DND-41 (cell line): ENCODE measurements around the gene KDM5A.
A peak's percentile ranks its signal among the peaks of the same experiment; 100 is the strongest.

Source experiments
- ATAC-seq: fragments of 200-7000 bp; cut with Tn5 transposase; 3 replicates; pipeline ENCODE4 v1.9.1; 2021; ENCODE audit warnings: low read depth; ENCODE audit not compliant: insufficient read depth
- DNase-seq: peaks from one replicate; pipeline ENCODE4 v3.0.0-alpha.2; 2020
- H2AFZ ChIP-seq: 2 replicates; pipeline ENCODE4 v1.6.0; 2012; ENCODE audit warnings: low read depth, low read length
- H3K27ac ChIP-seq: 2 replicates; pipeline ENCODE4 v1.5.1; 2012; ENCODE audit warnings: low read length, inconsistent platforms
- H3K27me3 ChIP-seq: fragments of 200-600 bp; sonication (generic); 2 replicates; pipeline ENCODE4 v1.6.0; 2012; ENCODE audit warnings: low read length, mild to moderate bottlenecking, inconsistent platforms; ENCODE audit not compliant: insufficient read depth, poor library complexity
- H3K36me3 ChIP-seq: 2 replicates; pipeline ENCODE4 v1.5.1; 2012; ENCODE audit warnings: low read length, inconsistent platforms; ENCODE audit not compliant: insufficient read depth
- H3K4me1 ChIP-seq: 2 replicates; pipeline ENCODE4 v1.5.1; 2012; ENCODE audit warnings: mild to moderate bottlenecking, low read length; ENCODE audit not compliant: insufficient read depth
- H3K4me2 ChIP-seq: 2 replicates; pipeline ENCODE4 v1.6.0; 2012; ENCODE audit warnings: mild to moderate bottlenecking, moderate library complexity, low read length, inconsistent platforms; ENCODE audit not compliant: insufficient read depth
- H3K4me3 ChIP-seq, 2 experiments: fragments of 200-600 bp in 1 of 2; shearing (Covaris generic) in 1 of 2; 2 replicates each; pipeline ENCODE4 v1.5.1; 2012 to 2016; ENCODE audit warnings: inconsistent platforms in 2 of 2, low read length in 2 of 2, mild to moderate bottlenecking in 2 of 2, low read depth in 1 of 2, moderate library complexity in 1 of 2
- H3K79me2 ChIP-seq: 2 replicates; pipeline ENCODE4 v1.6.0; 2012; ENCODE audit warnings: low read length, inconsistent platforms; ENCODE audit not compliant: insufficient read depth
- H3K9ac ChIP-seq: 2 replicates; pipeline ENCODE4 v1.6.0; 2012; ENCODE audit warnings: low read depth, mild to moderate bottlenecking, inconsistent platforms, low read length, moderate library complexity
- H3K9me3 ChIP-seq: 2 replicates; pipeline ENCODE4 v1.5.1; 2012; ENCODE audit warnings: low read length, moderate library complexity, mild to moderate bottlenecking, inconsistent platforms; ENCODE audit not compliant: insufficient read depth, severe bottlenecking
- H4K20me1 ChIP-seq: 2 replicates; pipeline ENCODE4 v1.6.0; 2012; ENCODE audit warnings: low read length; ENCODE audit not compliant: insufficient read depth
- EZH2 ChIP-seq: IDR thresholded peaks from 3 replicates; pipeline ENCODE4 v1.6.1; 2012; ENCODE audit warnings: borderline replicate concordance, low read depth, mild to moderate bottlenecking, moderate library complexity, low read length, inconsistent platforms; ENCODE audit not compliant: severe bottlenecking
- TF ChIP-seq, protein P1 (sequence below): IDR thresholded peaks from 2 replicates; pipeline ENCODE4 v1.5.1; 2012; ENCODE audit warnings: borderline replicate concordance, low read length, moderate library complexity, mild to moderate bottlenecking; ENCODE audit not compliant: poor library complexity, severe bottlenecking; ENCODE audit errors: extremely low read depth

KDM5A gene

DNA sequence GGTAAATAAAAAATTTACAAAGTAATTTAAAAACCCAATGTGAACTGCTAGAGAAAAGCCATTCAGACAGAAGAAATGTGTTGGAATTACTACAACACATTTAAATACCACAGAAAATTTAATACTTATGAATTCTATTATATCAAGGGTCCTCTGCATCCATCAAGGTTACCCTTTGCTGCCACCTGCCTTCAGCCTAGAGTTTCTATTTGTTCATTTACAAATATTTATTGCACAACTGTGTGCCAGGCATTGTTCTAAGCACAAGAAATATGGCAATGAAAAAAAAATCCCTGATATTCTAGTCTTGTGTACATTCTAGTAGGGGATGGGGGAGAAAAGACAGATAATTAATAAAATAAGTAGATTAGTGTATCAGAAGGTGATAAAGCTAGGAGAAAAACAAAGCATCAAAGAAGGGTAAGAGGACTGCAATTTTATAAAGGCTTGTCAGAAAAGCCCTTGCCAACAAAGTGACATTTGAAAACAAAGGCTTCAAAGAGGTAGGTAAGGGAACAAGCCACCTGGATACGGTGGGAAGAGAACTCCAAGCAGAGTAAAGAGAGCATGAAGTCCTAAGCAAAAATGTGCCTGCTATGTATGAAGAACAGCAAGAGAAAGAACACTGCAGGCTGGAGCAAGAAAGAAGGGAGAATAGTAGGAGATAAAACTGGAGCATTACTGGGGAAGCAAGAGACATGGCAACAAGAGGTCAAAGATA, 67.4 kb downstream of the KDM5A start:
- TF ChIP-seq, protein P1, sequence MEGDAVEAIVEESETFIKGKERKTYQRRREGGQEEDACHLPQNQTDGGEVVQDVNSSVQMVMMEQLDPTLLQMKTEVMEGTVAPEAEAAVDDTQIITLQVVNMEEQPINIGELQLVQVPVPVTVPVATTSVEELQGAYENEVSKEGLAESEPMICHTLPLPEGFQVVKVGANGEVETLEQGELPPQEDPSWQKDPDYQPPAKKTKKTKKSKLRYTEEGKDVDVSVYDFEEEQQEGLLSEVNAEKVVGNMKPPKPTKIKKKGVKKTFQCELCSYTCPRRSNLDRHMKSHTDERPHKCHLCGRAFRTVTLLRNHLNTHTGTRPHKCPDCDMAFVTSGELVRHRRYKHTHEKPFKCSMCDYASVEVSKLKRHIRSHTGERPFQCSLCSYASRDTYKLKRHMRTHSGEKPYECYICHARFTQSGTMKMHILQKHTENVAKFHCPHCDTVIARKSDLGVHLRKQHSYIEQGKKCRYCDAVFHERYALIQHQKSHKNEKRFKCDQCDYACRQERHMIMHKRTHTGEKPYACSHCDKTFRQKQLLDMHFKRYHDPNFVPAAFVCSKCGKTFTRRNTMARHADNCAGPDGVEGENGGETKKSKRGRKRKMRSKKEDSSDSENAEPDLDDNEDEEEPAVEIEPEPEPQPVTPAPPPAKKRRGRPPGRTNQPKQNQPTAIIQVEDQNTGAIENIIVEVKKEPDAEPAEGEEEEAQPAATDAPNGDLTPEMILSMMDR: peak; percentile 28
- no peak for TF ChIP-seq EZH2
- no peaks in the 10 kb centered on the region for H3K27me3 ChIP-seq
- no peak overlapping the region for H2AFZ ChIP-seq
- no peak overlapping the region for H3K27ac ChIP-seq
- DNase-seq (no peak), ATAC-seq (no peak)
- no peak overlapping the region for H3K4me3 ChIP-seq
- no peaks in the 10 kb centered on the region for H3K4me1 ChIP-seq
- peaks cover 3% of the 10 kb centered on the region; the same call in 1 of the 2 replicates for H3K79me2 ChIP-seq
- H4K20me1 ChIP-seq: no peaks in the 10 kb centered on the region
- H3K9me3 ChIP-seq: no peaks in the 10 kb centered on the region
- peaks cover 95% of the 10 kb centered on the region for H3K36me3 ChIP-seq
- H3K9ac ChIP-seq: no peak overlapping the region
- no peak overlapping the region for H3K4me2 ChIP-seq

DNA sequence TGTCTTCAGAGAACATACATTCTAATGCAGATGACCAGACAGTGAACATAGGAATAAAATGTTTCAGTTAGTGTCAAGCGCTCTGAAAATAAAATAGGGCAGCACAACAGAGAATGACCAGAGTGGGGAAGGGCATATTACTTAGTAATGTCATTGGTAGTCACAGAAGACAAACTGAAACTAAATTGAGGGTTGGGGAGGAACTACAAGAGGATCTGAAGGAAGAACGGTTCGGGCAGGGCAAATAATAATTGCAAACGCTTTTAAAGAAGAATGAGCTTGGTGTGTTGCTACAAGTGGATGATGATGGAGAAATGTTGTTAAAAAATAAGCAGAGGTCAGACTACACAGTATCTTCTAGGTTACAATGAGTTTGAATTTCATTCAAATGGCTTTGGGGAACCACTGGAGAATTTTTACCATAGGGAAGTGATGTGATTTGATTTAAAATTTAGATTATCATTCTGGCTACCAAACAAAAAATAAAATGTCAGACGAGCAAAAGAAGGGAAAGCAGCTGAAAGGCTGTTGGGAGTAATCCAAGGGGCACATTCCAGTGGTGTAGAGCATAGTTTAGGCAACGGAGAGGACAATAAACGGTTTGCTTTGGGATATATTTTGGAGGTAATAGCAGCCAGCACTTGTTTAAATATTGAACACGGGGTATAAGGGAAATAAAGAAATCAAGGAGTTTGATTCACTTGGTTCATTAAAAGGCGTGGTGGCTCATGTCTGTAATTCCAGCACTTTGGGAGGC, 70.2 kb downstream of the KDM5A start:
- H3K36me3 ChIP-seq: peaks cover 97% of the 10 kb centered on the region
- no peak for DNase-seq
- ATAC-seq: no peak
- H3K4me1 ChIP-seq: no peaks in the 10 kb centered on the region
- no peak overlapping the region for H3K9ac ChIP-seq
- no peak overlapping the region for H3K27ac ChIP-seq
- no peak overlapping the region for H3K4me2 ChIP-seq
- H3K27me3 ChIP-seq: no peaks in the 10 kb centered on the region
- H3K4me3 ChIP-seq: no peak overlapping the region
- H3K79me2 ChIP-seq: no peaks in the 10 kb centered on the region
- TF ChIP-seq, protein P1: no peak
- TF ChIP-seq EZH2: no peak
- H2AFZ ChIP-seq: no peak overlapping the region
- no peaks in the 10 kb centered on the region for H3K9me3 ChIP-seq
- no peaks in the 10 kb centered on the region; the same call in 1 of the 2 replicates for H4K20me1 ChIP-seq

DNA sequence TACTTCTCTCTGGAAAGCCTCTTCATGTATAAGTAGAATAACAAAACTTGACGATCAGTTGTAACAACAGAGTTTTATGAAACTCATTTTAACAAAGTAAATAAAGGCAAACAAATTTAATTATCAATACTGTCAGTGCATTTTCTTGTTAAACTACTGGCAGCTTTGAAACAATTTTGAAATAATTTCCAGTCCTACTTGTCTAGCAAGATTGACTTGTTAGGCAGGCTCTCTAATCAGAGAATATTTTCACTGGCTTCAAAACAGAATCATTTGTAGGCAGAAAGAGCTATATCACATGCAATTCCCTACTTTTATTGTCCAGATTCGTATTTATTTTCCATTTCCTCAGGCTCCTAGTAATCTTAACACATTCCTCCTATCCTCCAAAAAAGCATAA, 80.6 kb downstream of the KDM5A start:
- Histone ChIP-seq H3K9ac (no peak overlapping the region), H4K20me1 (no peaks in the 10 kb centered on the region), H3K4me1 (0 out of 2 replicates have a peak, but pooled peaks cover 2% of the 10 kb centered on the region), H3K4me3 (no peak overlapping the region), H3K79me2 (peaks cover 12% of the 10 kb centered on the region), H3K27me3 (no peaks in the 10 kb centered on the region), H3K4me2 (no peak overlapping the region), H3K9me3 (no peaks in the 10 kb centered on the region), H3K36me3 (peaks cover 98% of the 10 kb centered on the region), H3K27ac (no peak overlapping the region), H2AFZ (no peak overlapping the region)
- DNase-seq: no peak
- no peak for ATAC-seq
- TF ChIP-seq, protein P1: no peak
